GM06990 (cell line): Measurements from ENCODE around the gene SH2D2A.

Source experiments
- DNase-seq: peaks from one replicate; pipeline ENCODE4 v3.0.0-alpha.2; 2011; ENCODE audit not compliant: insufficient read length; ENCODE audit errors: extremely low read depth
- H3K27me3 ChIP-seq: replicated peaks from 2 replicates; pipeline ENCODE4 v1.6.0; 2011; ENCODE audit warnings: low read length; ENCODE audit not compliant: control insufficient read depth, insufficient read depth
- H3K36me3 ChIP-seq: 2 replicates; pipeline ENCODE4 v1.5.1; 2011; ENCODE audit warnings: low read length; ENCODE audit not compliant: control insufficient read depth, insufficient read depth
- H3K4me3 ChIP-seq: replicated peaks from 2 replicates; pipeline ENCODE4 v1.5.1; 2011; ENCODE audit warnings: low read depth, mild to moderate bottlenecking, control low read depth, low read length
- TF ChIP-seq, protein P1 (sequence below): IDR thresholded peaks from 2 replicates; pipeline ENCODE4 v1.5.1; 2011; ENCODE audit warnings: low read length, control low read depth, mild to moderate bottlenecking, inconsistent platforms; ENCODE audit not compliant: insufficient read depth, poor library complexity, severe bottlenecking

The SH2D2A gene

DNA sequence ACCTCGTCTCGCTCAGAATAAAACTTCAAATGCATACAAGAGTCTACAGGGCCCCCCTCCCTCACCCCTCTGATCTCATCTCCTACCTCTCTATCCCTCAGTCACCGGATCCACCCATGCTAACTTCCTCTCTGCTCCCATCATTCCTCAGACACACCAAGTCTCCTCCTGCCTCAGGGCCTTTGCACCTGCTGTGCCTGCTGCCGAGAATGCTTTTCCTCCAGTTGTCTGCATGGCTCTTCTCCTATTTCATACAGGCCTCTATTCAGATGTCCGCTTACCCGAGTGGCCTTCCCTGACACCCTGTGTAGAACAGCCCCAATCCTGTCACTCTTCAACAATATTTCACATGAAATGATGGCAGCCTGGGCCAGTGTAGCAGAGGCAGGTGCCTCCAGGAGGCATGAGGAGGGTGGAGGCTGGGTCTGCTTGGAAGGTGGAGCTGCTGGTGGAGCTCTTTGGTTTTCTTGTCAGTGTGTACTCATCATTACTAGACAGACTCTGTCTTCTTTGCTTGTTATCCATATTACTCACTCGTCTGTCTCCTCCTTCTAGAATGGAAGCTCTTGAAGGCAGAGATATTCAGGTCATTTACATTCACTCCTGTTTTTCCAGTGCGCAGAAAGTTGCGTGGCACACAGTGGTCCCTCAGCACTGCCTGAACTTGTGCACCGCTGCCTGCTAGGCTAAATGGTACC is 4.2 kb downstream of the SH2D2A start:
- DNase-seq: no peak
- Histone ChIP-seq H3K36me3 (no peaks in the 10 kb centered on the region), H3K27me3 (no peaks in the 10 kb centered on the region; the same call in 1 of the 2 replicates), H3K4me3 (no peak overlapping the region)
- TF ChIP-seq, protein P1, sequence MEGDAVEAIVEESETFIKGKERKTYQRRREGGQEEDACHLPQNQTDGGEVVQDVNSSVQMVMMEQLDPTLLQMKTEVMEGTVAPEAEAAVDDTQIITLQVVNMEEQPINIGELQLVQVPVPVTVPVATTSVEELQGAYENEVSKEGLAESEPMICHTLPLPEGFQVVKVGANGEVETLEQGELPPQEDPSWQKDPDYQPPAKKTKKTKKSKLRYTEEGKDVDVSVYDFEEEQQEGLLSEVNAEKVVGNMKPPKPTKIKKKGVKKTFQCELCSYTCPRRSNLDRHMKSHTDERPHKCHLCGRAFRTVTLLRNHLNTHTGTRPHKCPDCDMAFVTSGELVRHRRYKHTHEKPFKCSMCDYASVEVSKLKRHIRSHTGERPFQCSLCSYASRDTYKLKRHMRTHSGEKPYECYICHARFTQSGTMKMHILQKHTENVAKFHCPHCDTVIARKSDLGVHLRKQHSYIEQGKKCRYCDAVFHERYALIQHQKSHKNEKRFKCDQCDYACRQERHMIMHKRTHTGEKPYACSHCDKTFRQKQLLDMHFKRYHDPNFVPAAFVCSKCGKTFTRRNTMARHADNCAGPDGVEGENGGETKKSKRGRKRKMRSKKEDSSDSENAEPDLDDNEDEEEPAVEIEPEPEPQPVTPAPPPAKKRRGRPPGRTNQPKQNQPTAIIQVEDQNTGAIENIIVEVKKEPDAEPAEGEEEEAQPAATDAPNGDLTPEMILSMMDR: no peak

DNA sequence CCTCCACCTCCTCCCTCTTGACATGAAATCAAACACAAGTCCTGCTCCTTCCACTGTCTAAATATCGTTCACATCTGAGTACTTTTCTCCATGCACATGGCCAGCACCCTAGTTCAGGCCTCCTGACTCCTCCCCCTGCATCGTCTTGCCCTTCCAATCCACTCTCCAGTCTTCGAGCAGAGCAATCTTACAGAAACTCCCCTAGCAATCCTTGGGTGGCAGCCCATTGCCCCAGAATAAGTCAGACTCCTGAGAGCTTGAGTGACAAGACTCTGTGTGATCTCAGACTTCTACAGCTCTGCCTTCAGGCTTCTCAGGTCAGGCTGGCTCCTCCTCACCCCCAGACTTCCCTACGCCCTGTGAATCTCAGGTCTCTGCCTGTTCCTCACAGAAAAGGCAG is 5.5 kb downstream of the SH2D2A start:
- Histone ChIP-seq H3K27me3 (no peaks in the 10 kb centered on the region; the same call in 1 of the 2 replicates), H3K4me3 (no peak overlapping the region)
- TF ChIP-seq, protein P1: no peak

DNA sequence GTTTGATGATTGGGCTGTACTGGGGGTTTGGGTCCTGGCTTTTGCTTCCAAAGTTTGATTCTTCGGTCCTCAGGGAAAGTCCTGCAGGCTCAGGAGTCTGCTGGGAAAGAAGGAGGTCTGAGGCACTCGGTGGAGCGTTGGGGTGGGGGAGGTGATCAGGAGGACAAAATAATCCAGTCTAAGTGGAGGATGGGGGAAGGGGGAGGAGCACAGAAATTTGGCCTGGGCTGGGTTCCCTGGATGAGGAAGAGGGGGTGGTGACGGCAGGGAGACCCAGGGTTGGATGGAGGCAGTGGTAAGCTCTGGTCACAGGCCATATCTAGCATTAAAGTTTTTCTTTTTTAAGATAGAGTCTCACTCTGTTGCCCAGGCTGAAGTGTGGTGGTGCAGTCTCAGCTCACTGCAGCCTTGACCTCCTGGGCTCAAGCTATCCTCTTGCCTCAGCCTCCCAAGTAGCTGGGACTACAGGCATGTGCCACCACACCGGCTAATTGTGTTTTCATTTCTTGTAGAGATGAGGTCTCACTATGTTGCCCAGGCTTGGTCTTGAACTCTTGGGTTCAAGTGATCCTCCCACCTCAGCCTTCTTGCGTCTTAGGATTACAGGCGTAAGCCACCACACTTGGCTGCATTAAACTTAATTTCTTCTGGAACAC is 6.8 kb downstream of the SH2D2A start:
- Histone ChIP-seq H3K4me3 (no peak overlapping the region), H3K27me3 (no peaks in the 10 kb centered on the region; the same call in 1 of the 2 replicates), H3K36me3 (no peaks in the 10 kb centered on the region; the same call in 1 of the 2 replicates)
- TF ChIP-seq, protein P1: no peak
- no peak for DNase-seq

More for the DNA sequence above, 5.5 kb downstream of the SH2D2A start:
- DNase-seq: no peak
- H3K36me3 ChIP-seq: no peaks in the 10 kb centered on the region

DNA sequence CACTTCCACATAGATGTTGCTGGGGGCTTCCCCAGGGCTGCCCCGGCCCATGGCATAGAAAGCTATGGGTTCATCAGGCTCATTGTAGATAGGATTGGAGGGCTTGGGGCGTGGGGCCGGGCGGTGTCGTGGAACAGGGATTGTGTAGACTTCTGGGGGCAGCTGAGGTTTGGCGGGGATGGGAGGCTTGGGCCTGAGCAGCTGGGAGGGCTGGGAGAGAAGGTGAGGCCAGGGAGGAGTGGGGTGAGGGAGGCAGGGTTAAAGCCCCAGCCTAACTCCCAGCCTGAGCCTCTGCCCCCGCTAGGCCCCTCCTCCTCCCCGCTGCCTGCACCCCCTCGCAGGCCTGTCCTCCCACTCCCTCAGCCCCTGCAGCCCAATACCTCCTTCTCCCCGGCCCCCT is 7.4 kb downstream of the SH2D2A start:
- no peak for DNase-seq
- TF ChIP-seq, protein P1: no peak
- no peaks in the 10 kb centered on the region; the same call in 1 of the 2 replicates for H3K27me3 ChIP-seq
- H3K36me3 ChIP-seq: no peaks in the 10 kb centered on the region; the same call in 1 of the 2 replicates
- no peak overlapping the region for H3K4me3 ChIP-seq

DNA sequence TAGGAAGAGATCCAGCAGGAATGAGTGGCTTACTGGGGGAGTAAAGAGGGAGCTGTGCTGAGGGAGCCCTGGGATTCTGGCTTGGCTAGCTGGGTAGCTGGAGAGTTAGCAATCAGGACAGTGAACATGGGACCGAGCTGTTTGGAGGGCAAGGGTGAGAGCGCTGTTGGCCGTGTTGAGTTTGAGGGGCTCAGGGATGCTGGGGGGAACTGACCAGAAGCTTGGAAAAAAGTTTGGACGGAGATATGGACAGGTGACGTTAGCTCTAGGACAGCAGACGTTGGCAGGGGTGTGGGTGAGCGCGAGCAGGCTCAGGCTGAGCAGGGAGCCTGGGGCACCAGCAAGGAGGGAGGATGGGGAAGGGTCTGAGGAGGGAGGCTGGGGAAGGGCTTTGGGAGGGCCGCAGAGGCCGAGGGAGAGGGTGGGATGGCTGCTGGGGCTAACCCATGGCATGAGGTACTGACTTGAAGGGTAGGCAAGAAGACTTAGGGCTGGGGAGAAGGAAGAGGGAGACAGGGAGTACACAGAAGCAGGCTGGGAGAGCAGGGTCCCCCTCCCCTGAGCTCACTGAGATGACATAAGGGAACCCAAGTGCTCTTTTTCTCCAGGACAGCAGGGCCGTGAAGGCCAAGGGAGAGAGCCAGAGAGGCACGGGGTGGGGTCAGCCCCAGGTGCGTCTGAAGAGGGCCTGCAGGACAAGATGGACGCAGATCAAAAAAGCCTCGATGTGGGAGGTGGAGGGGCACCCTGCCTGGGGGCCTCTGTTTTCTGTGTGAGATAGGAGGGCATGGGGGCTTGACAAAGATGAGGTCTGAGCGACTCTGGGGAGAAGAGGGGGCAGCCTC is 8.2 kb downstream of the SH2D2A start:
- H3K27me3 ChIP-seq: no peaks in the 10 kb centered on the region; the same call in 1 of the 2 replicates
- H3K4me3 ChIP-seq: no peak overlapping the region
- no peak for DNase-seq
- H3K36me3 ChIP-seq: no peaks in the 10 kb centered on the region; the same call in 1 of the 2 replicates
- TF ChIP-seq, protein P1: no peak
